GM23248 (cell line): ENCODE data around the gene NT5C1B. TPM values are rescaled to one million over a fixed set of nuclear protein-coding genes. Genes with fewer than 3 reads are reported as not detected.

Experiments used
- DNase-seq: peaks from one replicate; pipeline ENCODE4 v3.0.0-alpha.2; 2015
- H2AFZ ChIP-seq: fragments of 200-600 bp; sonication (generic); 2 replicates; pipeline ENCODE4 v1.6.1; 2016; ENCODE audit warnings: antibody characterized with exemption
- H3F3A ChIP-seq: fragments of 200-600 bp; sonication (generic); 2 replicates; pipeline ENCODE4 v1.6.1; 2016; ENCODE audit warnings: mild to moderate bottlenecking, antibody characterized with exemption, mixed run types; ENCODE audit not compliant: insufficient read depth
- H3K27ac ChIP-seq: fragments of 200-600 bp; sonication (generic); 2 replicates; pipeline ENCODE4 v1.5.1; 2016; ENCODE audit warnings: mild to moderate bottlenecking
- H3K27me3 ChIP-seq: fragments of 200-600 bp; sonication (generic); replicated peaks from 2 replicates; pipeline ENCODE4 v1.6.1; 2016; ENCODE audit warnings: mild to moderate bottlenecking; ENCODE audit not compliant: insufficient read depth
- H3K36me3 ChIP-seq: fragments of 200-600 bp; sonication (generic); 2 replicates; pipeline ENCODE4 v1.6.1; 2016; ENCODE audit warnings: low read depth, mild to moderate bottlenecking
- H3K4me1 ChIP-seq: fragments of 200-600 bp; sonication (generic); 2 replicates; pipeline ENCODE4 v1.6.1; 2016; ENCODE audit warnings: mild to moderate bottlenecking; ENCODE audit not compliant: insufficient read depth
- H3K4me2 ChIP-seq: fragments of 200-600 bp; sonication (generic); one replicate; pipeline ENCODE4 v1.6.1; 2016; ENCODE audit warnings: mild to moderate bottlenecking; ENCODE audit not compliant: unreplicated experiment
- H3K4me3 ChIP-seq: fragments of 200-600 bp; sonication (generic); 2 replicates; pipeline ENCODE4 v1.5.1; 2016; ENCODE audit warnings: mild to moderate bottlenecking
- H3K79me2 ChIP-seq: fragments of 200-600 bp; sonication (generic); 2 replicates; pipeline ENCODE4 v1.6.1; 2016; ENCODE audit warnings: mild to moderate bottlenecking; ENCODE audit not compliant: insufficient read depth
- H3K9ac ChIP-seq: fragments of 200-600 bp; sonication (generic); 2 replicates; pipeline ENCODE4 v1.6.1; 2016; ENCODE audit warnings: mild to moderate bottlenecking
- H3K9me2 ChIP-seq: fragments of 200-600 bp; sonication (generic); 2 replicates; pipeline ENCODE4 v1.6.1; 2016; ENCODE audit warnings: mixed run types, mild to moderate bottlenecking, moderate library complexity; ENCODE audit not compliant: insufficient read depth
- H3K9me3 ChIP-seq: fragments of 200-600 bp; sonication (generic); one replicate; pipeline ENCODE4 v1.6.1; 2017; ENCODE audit warnings: low read depth
- H4K20me1 ChIP-seq: fragments of 200-600 bp; sonication (generic); 2 replicates; pipeline ENCODE4 v1.6.0; 2016; ENCODE audit not compliant: insufficient read depth
- EZH2 ChIP-seq: fragments of 200-600 bp; sonication (generic); IDR thresholded peaks from 2 replicates; pipeline ENCODE4 v1.6.1; 2018; ENCODE audit warnings: antibody characterized with exemption, mild to moderate bottlenecking; ENCODE audit not compliant: insufficient read depth, poor library complexity, severe bottlenecking
- EZH2phosphoT487 ChIP-seq: fragments of 200-600 bp; sonication (generic); IDR thresholded peaks from 2 replicates; pipeline ENCODE4 v1.6.1; 2018; ENCODE audit warnings: antibody characterized with exemption, moderate library complexity, mild to moderate bottlenecking, low read depth; ENCODE audit not compliant: insufficient read depth
- WGBS, 2 experiments: methylation state at CpG; one replicate each; pipeline ENCODE4 v1.1.6; 2015 to 2017; ENCODE audit warnings: low lambda C conversion rate in 2 of 2, low coverage in 1 of 2; ENCODE audit errors: missing lambda C conversion rate in 2 of 2; 5-methylcytosine and 5-hydroxymethylcytosine counted together
- in situ Hi-C: fragments of 300-500 bp; cut with MboI; formaldehyde crosslinking; loops from 2 replicates; pipeline ENCODE4 v1.15.0; 2020
- polyA plus RNA-seq: library from polyadenylated mRNA; unstranded; fragments of >200 nt; fragmentation: Nextera tagmentation; extraction: Ambion mirVana; gene quantifications from 2 replicates; pipeline ENCODE4 v1.2.1, GENCODE V29; 2016
- total RNA-seq: library from RNA; depleted of rRNA; stranded (reverse); fragments of >200 nt; shearing (Covaris generic); gene quantifications from 2 replicates; pipeline ENCODE4 v1.2.3, GENCODE V29; 2014

NT5C1B gene
- total and polyA plus RNA-seq, 2 experiments from 2014 or later = 0.88 TPM; not detected in 1

DNA sequence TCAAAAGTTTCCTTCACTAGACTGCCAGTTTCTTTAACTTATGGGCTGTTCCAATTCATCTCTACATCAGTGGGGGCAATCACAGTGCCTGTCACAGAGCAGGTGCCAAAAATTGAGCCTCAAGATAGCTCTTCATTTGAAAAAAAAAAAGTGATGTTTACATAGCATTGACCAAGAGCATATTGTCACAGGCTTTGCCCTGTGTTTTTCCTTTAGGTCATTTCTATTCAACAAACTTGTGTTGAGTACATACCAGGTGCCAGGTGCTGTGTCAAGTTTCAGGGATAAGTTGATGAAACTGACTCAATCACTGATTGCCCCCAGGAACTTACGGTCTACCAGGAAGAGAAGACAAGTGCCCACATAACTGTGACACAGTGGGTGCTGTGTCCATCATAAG lies 22.2 kb upstream of the NT5C1B start:
- no peak for DNase-seq
- Histone ChIP-seq H3K4me2 (no peak overlapping the region), H3K4me3 (no peak overlapping the region), H3K27ac (no peak overlapping the region), H3F3A (peaks cover 6% of the 10 kb centered on the region), H3K79me2 (no peaks in the 10 kb centered on the region), H3K9me2 (no peaks in the 10 kb centered on the region), H3K9me3 (no peaks in the 10 kb centered on the region), H3K4me1 (peaks cover 12% of the 10 kb centered on the region), H3K27me3 (no peaks in the 10 kb centered on the region), H3K9ac (no peak overlapping the region), H3K36me3 (no peaks in the 10 kb centered on the region), H2AFZ (no peak overlapping the region), H4K20me1 (no peaks in the 10 kb centered on the region)
- in situ Hi-C loops = no loop called here
- TF ChIP-seq EZH2phosphoT487 (no peak), EZH2 (no peak)
- 97 to 100% methylated on average over 1 of the region's 1 CpG for WGBS, 2 experiments

DNA sequence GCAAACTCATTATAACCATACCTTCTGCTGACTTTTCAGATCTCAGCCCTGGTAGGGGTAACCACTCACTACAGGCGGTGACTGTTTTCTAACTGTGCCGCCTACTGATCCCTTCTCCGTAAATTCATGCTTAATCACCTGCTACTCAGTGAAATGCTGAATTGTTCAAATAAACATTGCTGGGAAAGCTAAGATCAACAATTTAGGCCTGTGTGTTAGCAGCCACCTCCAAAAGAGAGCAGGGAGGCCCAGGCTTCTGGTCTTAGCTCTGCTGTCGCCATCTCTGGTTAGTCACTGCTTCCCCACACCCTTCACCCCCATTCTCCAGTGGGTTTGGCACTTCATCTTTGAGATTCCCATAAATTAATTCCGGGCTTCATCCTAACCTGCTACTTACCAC lies 21.8 kb upstream of the NT5C1B start:
- no peaks in the 10 kb centered on the region for H3K79me2 ChIP-seq
- H3K9me2 ChIP-seq = no peaks in the 10 kb centered on the region
- in situ Hi-C loops = no loop called here
- H3K4me2 ChIP-seq = no peak overlapping the region
- peaks cover 6% of the 10 kb centered on the region for H3F3A ChIP-seq
- WGBS, 2 experiments = 92 to 95% methylated on average over 5 of the region's 5 CpGs
- H3K4me3 ChIP-seq = no peak overlapping the region
- no peak for DNase-seq
- H3K36me3 ChIP-seq = no peaks in the 10 kb centered on the region
- no peaks in the 10 kb centered on the region for H3K9me3 ChIP-seq
- no peak overlapping the region for H3K9ac ChIP-seq
- TF ChIP-seq EZH2 (no peak), EZH2phosphoT487 (no peak)
- no peak overlapping the region for H3K27ac ChIP-seq
- H2AFZ ChIP-seq = no peak overlapping the region
- H3K4me1 ChIP-seq = peaks cover 12% of the 10 kb centered on the region
- H3K27me3 ChIP-seq = no peaks in the 10 kb centered on the region
- no peaks in the 10 kb centered on the region for H4K20me1 ChIP-seq

DNA sequence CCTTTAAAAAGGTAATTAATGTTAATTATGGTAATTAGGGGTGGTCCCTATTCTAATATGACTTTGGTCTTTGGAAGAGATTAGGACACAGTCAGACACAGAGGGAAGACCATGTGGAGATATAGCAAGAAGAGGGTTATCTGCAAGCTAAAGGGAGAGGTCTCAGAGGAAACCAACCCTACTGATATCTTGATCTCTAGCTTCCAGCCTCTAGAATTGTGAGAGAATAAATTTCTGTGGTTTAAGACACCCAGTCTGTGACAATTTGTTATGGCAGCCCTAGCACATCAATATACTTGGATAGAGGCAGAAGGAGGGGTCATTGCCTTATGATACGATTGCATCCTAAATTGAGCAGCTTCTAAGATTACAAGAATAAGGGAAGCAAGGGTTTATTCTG lies 21.3 kb upstream of the NT5C1B start:
- Histone ChIP-seq H4K20me1 (no peaks in the 10 kb centered on the region), H3K9ac (no peak overlapping the region), H3K4me3 (no peak overlapping the region), H3F3A (peaks cover 6% of the 10 kb centered on the region), H3K36me3 (no peaks in the 10 kb centered on the region), H3K4me1 (peaks cover 12% of the 10 kb centered on the region), H3K79me2 (no peaks in the 10 kb centered on the region), H3K27ac (no peak overlapping the region), H3K27me3 (no peaks in the 10 kb centered on the region), H2AFZ (no peak overlapping the region), H3K9me3 (no peaks in the 10 kb centered on the region), H3K9me2 (no peaks in the 10 kb centered on the region), H3K4me2 (no peak overlapping the region)
- in situ Hi-C loops = no loop called here
- DNase-seq = no peak
- 95 to 100% methylated on average over 1 of the region's 1 CpG for WGBS, 2 experiments
- TF ChIP-seq EZH2 (no peak), EZH2phosphoT487 (no peak)

DNA sequence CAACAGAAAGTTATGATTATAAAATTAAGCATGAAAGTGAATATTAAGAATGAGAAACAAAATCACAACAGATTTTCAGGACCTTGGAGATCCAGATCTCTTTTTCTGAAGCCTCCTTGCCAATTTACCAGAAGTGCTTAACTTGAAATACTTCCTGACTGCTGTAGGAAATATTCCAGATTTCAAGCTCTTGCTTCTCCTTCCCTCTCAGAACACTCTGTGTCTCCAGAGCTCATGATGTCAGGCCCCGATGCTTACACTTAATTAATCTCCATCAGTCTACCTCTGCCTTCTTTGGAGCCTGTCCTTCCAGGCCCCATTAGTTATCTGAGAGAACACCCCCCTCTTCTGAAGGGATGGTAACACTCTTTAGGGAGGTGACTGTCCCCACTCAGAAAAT lies 20.7 kb upstream of the NT5C1B start:
- DNase-seq = no peak
- Histone ChIP-seq H2AFZ (no peak overlapping the region), H4K20me1 (no peaks in the 10 kb centered on the region), H3K9me2 (no peaks in the 10 kb centered on the region), H3F3A (peaks cover 6% of the 10 kb centered on the region), H3K4me2 (no peak overlapping the region), H3K4me3 (no peak overlapping the region), H3K27me3 (no peaks in the 10 kb centered on the region), H3K79me2 (no peaks in the 10 kb centered on the region), H3K9ac (no peak overlapping the region), H3K4me1 (peaks cover 12% of the 10 kb centered on the region), H3K36me3 (no peaks in the 10 kb centered on the region), H3K9me3 (no peaks in the 10 kb centered on the region), H3K27ac (no peak overlapping the region)
- WGBS, 2 experiments = 9 to 10% methylated on average over 1 of the region's 1 CpG
- in situ Hi-C loops = no loop called here
- no peak for TF ChIP-seq EZH2phosphoT487

DNA sequence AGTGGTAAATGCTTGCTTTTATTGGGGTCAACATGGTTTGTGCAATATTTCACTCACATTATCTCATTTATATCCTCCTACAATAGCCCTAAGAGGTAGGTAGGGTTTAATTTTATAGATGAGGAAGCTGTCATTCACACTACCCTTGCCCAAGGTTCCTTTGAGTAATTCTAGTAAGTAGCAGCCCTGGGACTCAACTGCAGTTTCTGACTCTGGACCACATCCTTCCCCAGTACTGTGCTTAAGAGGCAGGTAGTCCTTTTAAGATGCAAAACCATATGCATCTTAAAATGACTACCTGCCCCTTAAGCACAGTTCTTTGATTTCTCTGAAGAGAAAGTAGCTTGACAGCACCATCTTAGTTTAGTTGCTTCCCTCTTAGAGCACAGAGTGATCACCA lies 15.7 kb upstream of the NT5C1B start:
- Histone ChIP-seq H3K9ac (no peak overlapping the region), H3K27ac (no peak overlapping the region), H3F3A (peaks cover 10% of the 10 kb centered on the region; the same call in 1 of the 2 replicates), H3K27me3 (no peaks in the 10 kb centered on the region), H3K79me2 (no peaks in the 10 kb centered on the region), H4K20me1 (no peaks in the 10 kb centered on the region), H3K4me2 (no peak overlapping the region), H3K4me3 (no peak overlapping the region), H2AFZ (no peak overlapping the region), H3K36me3 (no peaks in the 10 kb centered on the region), H3K4me1 (peaks cover 2% of the 10 kb centered on the region), H3K9me3 (no peaks in the 10 kb centered on the region), H3K9me2 (no peaks in the 10 kb centered on the region)
- in situ Hi-C loops = no loop called here
- TF ChIP-seq EZH2phosphoT487 (no peak), EZH2 (no peak)
- no peak for DNase-seq
